GM12891 (cell line): ENCODE results near the gene DHX16.

ENCODE experiments used
- DNase-seq: peaks from one replicate; pipeline ENCODE4 v3.0.0; 2011; ENCODE audit warnings: low spot score; ENCODE audit not compliant: insufficient read length
- FAIRE-seq: peaks from 2 replicates; lab custom pipeline; 2011; peaks lifted over from hg19 to GRCh38; lab: Jason Lieb, UNC
- PAX5 ChIP-seq: IDR thresholded peaks from 2 replicates; pipeline ENCODE4 v1.6.1; 2011; ENCODE audit warnings: low read length, moderate library complexity, mild to moderate bottlenecking; ENCODE audit not compliant: insufficient read depth, severe bottlenecking
- POLR2A ChIP-seq: IDR thresholded peaks from 2 replicates; pipeline ENCODE4 v1.6.1; 2011; ENCODE audit warnings: low read depth, low read length, control low read depth
- POLR2AphosphoS5 ChIP-seq: IDR thresholded peaks from 2 replicates; pipeline ENCODE4 v1.6.1; 2011; ENCODE audit warnings: low read depth, low read length, control low read depth
- POU2F2 ChIP-seq: IDR thresholded peaks from 2 replicates; pipeline ENCODE4 v1.6.1; 2011; ENCODE audit warnings: low read depth, mild to moderate bottlenecking, control low read depth, low read length, moderate library complexity
- SPI1 ChIP-seq: IDR thresholded peaks from 2 replicates; pipeline ENCODE4 v1.6.1; 2011; ENCODE audit warnings: low read depth, low read length, control low read depth
- TAF1 ChIP-seq: IDR thresholded peaks from 2 replicates; pipeline ENCODE4 v1.6.1; 2011; ENCODE audit warnings: low read depth, low read length, control low read depth

The DHX16 gene

GRCh38 chr6:30716879-30717128, 44.0 kb upstream of the DHX16 start:
- no peak for TF ChIP-seq PAX5
- no peak for TF ChIP-seq POU2F2
- no peak; the same call in 1 of the 2 replicates for TF ChIP-seq POLR2AphosphoS5
- FAIRE-seq (no peak), DNase-seq (no peak)

GRCh38 chr6:30714263-30714662, 41.5 kb upstream of the DHX16 start:
- TF ChIP-seq POLR2AphosphoS5 (no peak), PAX5 (no peak)
- DNase-seq = no peak
- no peak for FAIRE-seq

GRCh38 chr6:30712441-30712945, 39.7 kb upstream of the DHX16 start:
- DNase-seq (no peak), FAIRE-seq (no peak)
- no peak for TF ChIP-seq POLR2AphosphoS5
- no peak for TF ChIP-seq PAX5
- TF ChIP-seq SPI1 = no peak
- TF ChIP-seq POU2F2 = no peak

DNA sequence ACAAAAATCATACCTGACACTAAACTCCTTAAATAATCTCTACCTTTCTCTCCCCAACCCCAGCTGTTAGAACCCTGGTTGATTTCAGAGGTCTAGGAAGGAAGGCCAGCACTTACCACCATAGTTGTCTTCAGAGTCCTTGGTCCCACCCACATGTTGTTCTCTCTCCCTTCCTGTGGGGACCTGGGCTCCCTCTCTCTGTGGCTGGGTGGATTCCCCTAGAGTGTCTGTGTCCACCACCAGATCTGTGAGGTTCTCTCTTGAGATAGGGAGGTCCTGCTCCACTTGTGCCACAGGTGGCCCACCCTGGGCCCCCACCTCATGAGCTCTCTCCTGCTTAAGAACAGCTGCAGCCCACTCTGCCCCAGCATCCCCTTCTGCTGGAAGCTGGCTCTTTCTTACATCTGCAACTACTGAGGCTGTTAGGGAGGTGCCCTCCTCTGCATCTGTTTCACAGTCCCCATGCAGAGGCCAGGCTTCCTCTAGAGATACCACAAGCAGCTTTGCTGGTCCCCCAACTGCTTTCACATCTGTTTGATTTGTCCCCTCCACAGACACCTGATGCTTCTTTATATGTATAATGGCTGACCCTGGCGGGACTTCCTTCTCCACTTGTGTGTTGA, 39.1 kb upstream of the DHX16 start:
- FAIRE-seq (no peak), DNase-seq (no peak)

GRCh38 chr6:30709101-30709868, 36.5 kb upstream of the DHX16 start:
- DNase-seq = no peak
- peak; percentile 57 for FAIRE-seq
- no peak for TF ChIP-seq PAX5
- TF ChIP-seq SPI1 = no peak
- no peak for TF ChIP-seq POLR2AphosphoS5
- TF ChIP-seq POLR2A = no peak
- TF ChIP-seq POU2F2 = no peak
- no peak for TF ChIP-seq TAF1

More for the DNA sequence above, 39.1 kb upstream of the DHX16 start:
- TF ChIP-seq POU2F2 (no peak), POLR2AphosphoS5 (peak; percentile 15; the same call in 1 of the 2 replicates), POLR2A (no peak)

GRCh38 chr6:30707281-30707850, 34.6 kb upstream of the DHX16 start:
- FAIRE-seq (no peak), DNase-seq (no peak)

DNA sequence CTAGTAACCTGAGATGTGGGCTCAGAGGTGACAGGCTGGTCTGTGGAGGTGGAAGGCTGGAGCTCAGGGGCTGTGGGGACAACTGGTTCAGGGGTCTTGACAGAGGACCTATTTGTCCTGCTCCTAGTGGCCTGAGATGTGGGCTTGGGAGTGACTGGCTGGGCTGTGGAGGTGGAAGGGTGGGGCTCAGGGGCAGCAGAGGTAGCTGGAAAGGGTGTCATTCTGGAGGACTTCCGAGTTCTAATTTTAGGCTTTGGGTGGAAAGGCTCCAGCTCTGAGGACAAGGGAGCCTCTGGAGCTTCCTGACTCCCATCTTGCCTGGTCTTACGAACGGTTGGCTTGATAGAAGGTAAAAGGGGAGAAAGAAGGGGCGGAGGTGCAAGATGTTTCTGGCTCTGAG, 32.8 kb upstream of the DHX16 start:
- FAIRE-seq = no peak
- DNase-seq = no peak
- TF ChIP-seq SPI1 (no peak), POU2F2 (no peak), TAF1 (no peak), POLR2AphosphoS5 (no peak), PAX5 (no peak), POLR2A (no peak)

More at GRCh38 chr6:30707281-30707850, 34.6 kb upstream of the DHX16 start:
- TF ChIP-seq TAF1 (no peak), POLR2A (no peak), PAX5 (no peak), SPI1 (no peak), POU2F2 (no peak), POLR2AphosphoS5 (no peak)

DNA sequence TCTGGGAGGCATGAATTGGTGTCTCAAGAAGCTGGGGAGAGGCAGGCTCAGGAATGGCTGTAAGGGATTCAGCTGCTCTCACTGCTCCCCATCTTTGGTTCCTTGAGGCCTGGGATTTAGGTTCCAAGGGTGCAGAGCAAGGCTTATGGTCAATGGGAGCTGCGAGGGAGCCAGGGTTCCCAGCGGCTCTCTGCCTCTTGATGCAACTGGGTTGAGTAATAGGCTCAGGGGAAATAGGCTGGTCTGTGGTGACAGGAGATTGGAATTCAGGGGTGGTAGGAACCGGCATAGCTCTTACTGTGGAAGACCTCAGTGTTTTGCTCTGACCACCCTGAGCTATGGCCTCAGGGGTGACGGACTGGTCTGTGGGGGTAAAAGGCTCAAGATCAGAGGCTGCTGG, 31.0 kb upstream of the DHX16 start:
- DNase-seq (no peak), FAIRE-seq (no peak)
- TF ChIP-seq POLR2A (no peak), POU2F2 (no peak), PAX5 (no peak), TAF1 (no peak), POLR2AphosphoS5 (no peak), SPI1 (no peak)

- FAIRE-seq = no peak
- no peak for TF ChIP-seq SPI1
- TF ChIP-seq PAX5 = no peak
- TF ChIP-seq POLR2AphosphoS5 = no peak
- no peak for TF ChIP-seq POU2F2
- TF ChIP-seq TAF1 = no peak
- TF ChIP-seq POLR2A = no peak
- no peak for DNase-seq
These were observed 30.2 kb upstream of the DHX16 start for GRCh38 chr6:30703011-30703410.

DNA sequence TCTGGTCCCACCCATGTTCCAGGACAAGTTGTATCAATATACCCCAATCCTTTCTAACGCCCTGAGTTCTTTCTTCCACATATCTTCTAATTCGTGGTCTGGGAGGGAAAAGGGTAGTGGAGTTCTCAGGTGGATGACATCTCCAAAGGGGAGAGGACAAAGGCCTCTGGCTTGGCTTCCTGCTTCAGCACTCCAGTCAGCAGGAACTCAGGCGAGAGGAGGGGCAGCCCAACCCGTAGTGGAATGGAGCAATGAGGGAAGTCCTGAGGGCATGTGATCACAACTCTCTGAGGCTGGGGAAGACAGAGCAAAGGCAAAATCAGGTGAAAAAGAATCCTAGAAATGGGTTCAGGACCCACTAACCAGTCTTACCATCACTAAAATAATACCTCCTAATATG, 27.5 kb upstream of the DHX16 start:
- FAIRE-seq (no peak), DNase-seq (no peak)

More for the DNA sequence above, 27.5 kb upstream of the DHX16 start:
- TF ChIP-seq POLR2A (no peak), POU2F2 (no peak), TAF1 (no peak), SPI1 (no peak)
